VCaP (cell line): ENCODE data around the gene LDB3.
"Not testable (repeated sequence)": the region's sequence is repeated elsewhere in the genome, so short reads cannot be mapped to it uniquely, and the experiment has no call there.

Experiments used
- H3K27ac ChIP-seq: fragments of 450-650 bp; 2 replicates; pipeline ENCODE4 v1.5.1; 2017
- TF ChIP-seq, protein P1 (sequence below): fragments of 450-650 bp; conservative IDR thresholded peaks from 2 replicates; pipeline ENCODE4 v1.5.1; 2017; ENCODE audit warnings: mild to moderate bottlenecking, moderate library complexity

Gene LDB3

DNA sequence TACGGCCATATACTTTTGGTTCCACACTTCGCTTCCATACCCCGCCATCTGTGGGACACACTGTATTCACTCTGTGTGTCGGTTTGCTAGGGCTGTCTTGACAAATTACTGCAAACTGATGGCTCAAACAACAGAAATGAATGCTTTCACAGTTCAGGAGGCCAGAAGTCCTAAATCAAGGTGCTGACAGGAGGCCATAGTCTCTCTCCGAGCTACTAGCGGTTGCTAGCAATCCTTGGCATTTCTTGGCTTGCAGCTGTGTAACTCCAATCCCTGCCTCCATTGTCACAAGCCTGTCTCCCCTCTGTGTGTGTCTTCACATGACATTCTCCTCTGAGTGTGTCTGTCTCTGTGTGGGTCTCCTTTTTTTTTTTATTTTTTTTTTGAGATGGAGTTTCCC, 59.2 kb downstream of the LDB3 start:
- no peak overlapping the region for H3K27ac ChIP-seq
- TF ChIP-seq, protein P1, sequence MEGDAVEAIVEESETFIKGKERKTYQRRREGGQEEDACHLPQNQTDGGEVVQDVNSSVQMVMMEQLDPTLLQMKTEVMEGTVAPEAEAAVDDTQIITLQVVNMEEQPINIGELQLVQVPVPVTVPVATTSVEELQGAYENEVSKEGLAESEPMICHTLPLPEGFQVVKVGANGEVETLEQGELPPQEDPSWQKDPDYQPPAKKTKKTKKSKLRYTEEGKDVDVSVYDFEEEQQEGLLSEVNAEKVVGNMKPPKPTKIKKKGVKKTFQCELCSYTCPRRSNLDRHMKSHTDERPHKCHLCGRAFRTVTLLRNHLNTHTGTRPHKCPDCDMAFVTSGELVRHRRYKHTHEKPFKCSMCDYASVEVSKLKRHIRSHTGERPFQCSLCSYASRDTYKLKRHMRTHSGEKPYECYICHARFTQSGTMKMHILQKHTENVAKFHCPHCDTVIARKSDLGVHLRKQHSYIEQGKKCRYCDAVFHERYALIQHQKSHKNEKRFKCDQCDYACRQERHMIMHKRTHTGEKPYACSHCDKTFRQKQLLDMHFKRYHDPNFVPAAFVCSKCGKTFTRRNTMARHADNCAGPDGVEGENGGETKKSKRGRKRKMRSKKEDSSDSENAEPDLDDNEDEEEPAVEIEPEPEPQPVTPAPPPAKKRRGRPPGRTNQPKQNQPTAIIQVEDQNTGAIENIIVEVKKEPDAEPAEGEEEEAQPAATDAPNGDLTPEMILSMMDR = no peak

DNA sequence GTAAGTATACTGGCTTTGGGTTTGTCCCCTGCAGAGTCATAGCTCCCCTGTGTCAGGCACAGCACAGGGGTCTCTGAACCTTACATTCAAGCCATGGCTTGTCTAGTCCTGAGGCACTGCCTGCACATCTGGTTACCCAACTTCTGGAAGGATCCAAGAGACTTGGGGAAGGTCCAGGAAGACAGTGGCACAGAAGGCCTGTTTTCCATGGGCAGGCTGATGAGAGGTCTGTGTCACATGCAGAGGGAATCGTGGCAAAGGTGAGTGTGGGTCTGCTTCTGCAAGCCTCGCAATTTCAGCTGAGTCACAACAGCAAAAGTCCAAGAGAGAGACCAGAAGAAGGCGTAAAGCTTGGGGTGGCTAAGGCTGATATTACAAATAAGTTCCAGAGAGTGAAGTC, 59.7 kb downstream of the LDB3 start:
- TF ChIP-seq, protein P1 = no peak
- H3K27ac ChIP-seq = no peak overlapping the region

DNA sequence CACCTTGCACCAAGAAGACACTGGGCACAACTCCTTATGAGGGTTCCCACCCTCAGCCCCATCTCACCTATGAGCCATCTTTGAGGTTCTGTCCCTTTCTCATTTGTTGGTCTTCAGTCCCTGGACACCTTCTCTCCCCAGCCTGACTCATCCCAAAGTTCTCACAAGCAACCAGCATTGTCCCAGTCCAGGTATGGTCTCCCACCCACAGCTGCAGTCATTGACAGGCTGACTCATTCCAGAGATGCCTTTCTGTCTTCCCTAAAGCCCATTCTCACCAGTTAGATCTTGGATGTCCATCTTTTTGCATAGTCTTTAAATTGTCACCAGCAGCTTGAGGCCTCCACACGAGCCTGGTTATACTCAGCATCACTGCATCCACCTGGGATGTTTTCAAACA, 61.4 kb downstream of the LDB3 start:
- TF ChIP-seq, protein P1 = no peak
- H3K27ac ChIP-seq = no peak overlapping the region

DNA sequence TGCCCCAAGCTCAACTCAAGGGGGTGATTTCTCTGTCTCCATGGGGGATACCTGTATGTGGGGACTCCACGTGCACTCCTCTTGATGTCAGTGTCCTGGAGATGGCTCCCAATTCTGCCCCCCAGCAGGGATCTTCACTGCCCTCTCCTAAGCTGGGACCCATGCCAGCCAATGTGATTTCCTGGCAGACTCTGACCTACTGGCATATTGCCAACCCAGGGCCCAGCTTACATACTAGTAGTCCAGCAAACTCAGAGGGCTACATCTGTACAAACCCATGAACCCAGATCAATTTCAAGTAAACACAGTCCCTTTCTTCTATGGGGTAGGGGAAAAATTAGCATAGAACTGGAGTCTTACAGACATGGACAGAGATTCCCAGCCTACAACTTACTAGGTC, 61.9 kb downstream of the LDB3 start:
- TF ChIP-seq, protein P1 = no peak
- H3K27ac ChIP-seq = no peak overlapping the region

DNA sequence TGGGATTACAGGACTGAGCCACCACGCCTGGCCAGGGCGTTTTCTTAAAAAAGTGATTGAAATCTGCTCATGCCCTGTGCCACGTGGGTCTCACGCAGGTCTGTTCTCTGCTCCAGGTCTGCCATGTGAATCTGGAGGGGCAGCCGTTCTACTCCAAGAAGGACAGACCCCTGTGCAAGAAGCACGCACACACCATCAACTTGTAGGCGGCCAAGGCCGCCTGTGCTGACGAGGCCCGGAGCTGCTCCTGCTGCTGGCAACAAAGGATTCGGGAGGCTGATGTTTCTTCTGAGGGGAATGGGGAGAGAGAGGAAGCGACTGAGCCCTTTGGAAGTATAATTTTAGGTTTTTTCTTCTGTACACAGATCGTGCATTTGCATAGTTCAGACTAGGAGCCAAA, 64.5 kb downstream of the LDB3 start:
- TF ChIP-seq, protein P1 = no peak
- H3K27ac ChIP-seq = no peak overlapping the region

DNA sequence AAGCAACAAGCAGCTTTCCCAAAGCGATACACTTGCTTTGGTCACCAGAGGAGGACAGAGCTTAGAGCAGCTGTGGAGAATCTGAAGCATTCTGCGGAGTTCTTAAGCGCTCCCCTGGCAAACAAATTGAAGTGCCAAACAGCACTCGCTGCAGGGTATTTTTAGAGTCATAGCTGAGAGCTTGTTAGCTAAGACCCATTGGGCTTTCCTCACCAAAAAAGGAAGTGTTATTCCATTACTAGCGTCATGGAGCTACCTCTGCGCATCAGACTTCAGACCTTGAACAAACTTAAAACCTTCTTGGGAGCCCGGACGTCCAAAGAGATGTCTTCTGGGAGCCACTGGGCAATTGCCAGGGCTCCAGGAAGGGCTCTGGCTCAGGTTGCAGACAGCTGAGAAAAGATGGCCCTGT, 65.0 kb downstream of the LDB3 start:
- no peak overlapping the region for H3K27ac ChIP-seq
- TF ChIP-seq, protein P1 = no peak

DNA sequence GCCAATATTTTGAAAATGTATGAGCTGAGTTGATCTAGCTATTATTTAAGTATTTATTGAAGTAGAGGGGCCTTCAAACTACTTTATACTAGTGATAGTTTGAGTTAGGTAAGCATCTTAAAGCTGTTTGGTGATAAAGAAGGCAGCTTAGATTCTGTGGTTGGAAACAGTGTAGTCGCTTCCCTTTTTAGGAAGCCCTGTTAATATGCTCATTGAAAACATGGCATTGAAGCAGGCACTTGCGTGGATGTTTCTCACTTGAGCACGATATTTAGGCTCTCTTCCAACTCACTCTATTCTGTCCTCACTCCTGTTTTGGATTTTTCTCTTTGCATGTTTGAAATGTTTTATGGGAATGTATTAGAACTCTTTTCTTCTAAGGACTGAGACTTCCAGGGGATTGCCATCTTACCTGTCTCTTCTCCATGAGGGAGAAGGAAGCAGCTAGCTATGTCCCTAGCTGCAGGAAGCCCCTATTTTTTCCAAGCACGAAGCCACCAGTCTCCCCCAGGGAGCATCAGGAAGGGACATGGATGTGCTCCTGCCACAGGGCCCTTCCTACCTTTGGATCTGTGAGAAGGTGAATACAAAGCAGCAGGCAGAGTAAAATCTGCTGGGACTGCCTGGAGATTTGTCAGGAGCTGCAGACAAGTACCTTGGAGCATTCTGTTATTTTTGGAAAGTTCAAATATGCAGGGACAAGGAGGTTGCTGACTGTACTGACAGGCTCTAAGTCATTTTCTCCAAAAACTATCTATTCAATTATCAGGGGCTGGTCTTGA, 66.1 kb downstream of the LDB3 start:
- TF ChIP-seq, protein P1 = no peak
- H3K27ac ChIP-seq = no peak overlapping the region

DNA sequence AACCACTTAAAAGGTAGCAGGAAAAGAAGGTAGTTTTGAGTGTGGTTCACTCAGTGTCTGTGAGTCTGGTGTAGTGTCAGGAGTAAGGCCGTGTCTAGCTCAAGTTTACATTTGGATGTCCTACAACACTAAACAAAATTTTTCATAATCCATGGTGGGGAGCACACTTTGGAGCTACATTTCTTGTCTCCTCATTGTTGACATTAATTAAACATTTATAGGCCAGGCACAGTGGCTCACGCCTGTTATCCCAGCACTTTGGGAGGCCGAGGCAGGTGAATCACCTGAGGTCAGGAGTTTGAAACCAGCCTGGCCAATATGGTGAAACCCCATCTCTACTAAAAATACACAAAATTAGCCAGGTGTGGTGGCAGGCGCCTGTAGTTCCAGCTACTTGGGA, 67.0 kb downstream of the LDB3 start:
- H3K27ac ChIP-seq = not testable (repeated sequence)
